Astrocyte (in vitro differentiated cells and primary cell): ENCODE measurements around the gene P3H2.

Source experiments
- CTCF ChIP-seq: IDR thresholded peaks from 2 replicates; pipeline ENCODE4 v1.5.1; 2011; ENCODE audit warnings: low read depth, mild to moderate bottlenecking, inconsistent platforms, low read length, moderate library complexity; ENCODE audit not compliant: insufficient read depth
- EZH2 ChIP-seq: IDR thresholded peaks from 2 replicates; pipeline ENCODE4 v1.6.1; 2012; ENCODE audit warnings: mild to moderate bottlenecking, low read length, inconsistent platforms; ENCODE audit not compliant: insufficient read depth

GRCh38 chr3:189945935-189946709 lies 174.6 kb downstream of the P3H2 start:
- TF ChIP-seq CTCF (no peak), EZH2 (no peak)
